CD14-positive monocyte (primary cell): Measurements from ENCODE around the gene PSMA6. TPM values are rescaled to one million over a fixed set of nuclear protein-coding genes. Genes with fewer than 3 reads are reported as not detected.
"Not testable (repeated sequence)": the region's sequence is repeated elsewhere in the genome, so short reads cannot be mapped to it uniquely, and the experiment has no call there.

ENCODE experiments used
- DNase-seq, 3 donors: peaks; one replicate each; pipeline ENCODE4 v3.0.0-alpha.2; 2011 to 2022
- H2AFZ ChIP-seq: 2 replicates; pipeline ENCODE4 v1.6.0; 2012; ENCODE audit warnings: mild to moderate bottlenecking, low read depth, low read length, inconsistent platforms; ENCODE audit not compliant: insufficient read depth, poor library complexity, severe bottlenecking
- H3K27ac ChIP-seq, 2 donors: 1 replicate in 1 of 2; 2 replicates in 1 of 2; pipeline ENCODE4 v1.5.1; 2012 to 2013; ENCODE audit warnings: low read length in 2 of 2, control low read depth in 1 of 2, inconsistent platforms in 1 of 2, low read depth in 1 of 2, mild to moderate bottlenecking in 1 of 2
- H3K27me3 ChIP-seq, 2 donors: one replicate each; pipeline versions ENCODE4 v1.6.0 to v1.6.1; 2011 to 2013; ENCODE audit warnings: low read length in 2 of 2; ENCODE audit not compliant: control insufficient read depth in 2 of 2, insufficient read depth in 2 of 2
- H3K36me3 ChIP-seq, 2 donors: replicated peaks in 1 of 2; 1 replicate in 1 of 2; 2 replicates in 1 of 2; pipeline versions ENCODE4 v1.5.1 to v1.6.1; 2012 to 2013; ENCODE audit warnings: low read length in 2 of 2, control low read depth in 1 of 2, inconsistent platforms in 1 of 2, mild to moderate bottlenecking in 1 of 2; ENCODE audit not compliant: insufficient read depth in 2 of 2, control insufficient read depth in 1 of 2
- H3K4me1 ChIP-seq, 2 donors: 1 replicate in 1 of 2; 2 replicates in 1 of 2; pipeline versions ENCODE4 v1.5.1 to v1.6.1; 2012 to 2013; ENCODE audit warnings: low read length in 2 of 2, control low read depth in 1 of 2, inconsistent platforms in 1 of 2, mild to moderate bottlenecking in 1 of 2, moderate library complexity in 1 of 2; ENCODE audit not compliant: insufficient read depth in 2 of 2, control insufficient read depth in 1 of 2
- H3K4me2 ChIP-seq: replicated peaks from 2 replicates; pipeline ENCODE3; 2012; ENCODE audit warnings: low read length, moderate library complexity, mild to moderate bottlenecking; ENCODE audit not compliant: poor library complexity, severe bottlenecking; ENCODE audit errors: extremely low read depth
- H3K4me3 ChIP-seq, 3 experiments: fragments of 200-600 bp in 1 of 3; sonication (generic) in 1 of 3; replicated peaks in 1 of 3; 1 replicate in 2 of 3; 2 replicates in 1 of 3; pipeline ENCODE4 v1.5.1; 2011 to 2013; ENCODE audit warnings: low read length in 3 of 3, mild to moderate bottlenecking in 3 of 3, control low read depth in 2 of 3, low read depth in 2 of 3, inconsistent platforms in 1 of 3, moderate library complexity in 1 of 3
- H3K79me2 ChIP-seq: 2 replicates; pipeline ENCODE4 v1.6.0; 2012; ENCODE audit warnings: mild to moderate bottlenecking, control low read depth, inconsistent platforms, low read length, moderate library complexity; ENCODE audit not compliant: insufficient read depth
- H3K9ac ChIP-seq: 2 replicates; pipeline ENCODE4 v1.6.0; 2017; ENCODE audit warnings: low read length, mild to moderate bottlenecking; ENCODE audit not compliant: insufficient read depth, poor library complexity, severe bottlenecking
- H3K9me3 ChIP-seq, 2 donors: replicated peaks in 1 of 2; 1 replicate in 1 of 2; 2 replicates in 1 of 2; pipeline versions ENCODE4 v1.5.1 to v1.6.1; 2012 to 2013; ENCODE audit warnings: low read length in 2 of 2, control low read depth in 1 of 2; ENCODE audit not compliant: control insufficient read depth in 1 of 2, insufficient read depth in 1 of 2
- H4K20me1 ChIP-seq: 2 replicates; pipeline ENCODE4 v1.6.0; 2012; ENCODE audit warnings: mild to moderate bottlenecking, low read length, control low read depth, moderate library complexity; ENCODE audit not compliant: insufficient read depth
- H3K27ac Mint-ChIP-seq, 7 donors: one replicate each; pipeline ENCODE4 v1.8.0; 2020; ENCODE audit warnings: mild to moderate bottlenecking in 7 of 7, mixed read lengths in 7 of 7, moderate library complexity in 6 of 7, inconsistent platforms in 2 of 7
- H3K27me3 Mint-ChIP-seq, 3 donors: one replicate each; pipeline ENCODE4 v1.8.0; 2021 to 2022; ENCODE audit warnings: low read depth in 3 of 3, mild to moderate bottlenecking in 3 of 3, mixed read lengths in 3 of 3, moderate library complexity in 3 of 3, inconsistent platforms in 1 of 3
- H3K36me3 Mint-ChIP-seq, 2 donors: one replicate each; pipeline ENCODE4 v1.8.0; 2020; ENCODE audit warnings: mixed read lengths in 2 of 2, inconsistent platforms in 1 of 2, mild to moderate bottlenecking in 1 of 2
- H3K4me1 Mint-ChIP-seq: one replicate; pipeline ENCODE4 v1.8.0; 2020; ENCODE audit warnings: mild to moderate bottlenecking, mixed read lengths
- H3K4me3 Mint-ChIP-seq, 2 donors: one replicate each; pipeline ENCODE4 v1.8.0; 2020; ENCODE audit warnings: mild to moderate bottlenecking in 2 of 2, mixed read lengths in 2 of 2, moderate library complexity in 1 of 2
- H3K9me3 Mint-ChIP-seq, 7 donors: one replicate each; pipeline ENCODE4 v1.8.0; 2020 to 2022; ENCODE audit warnings: mixed read lengths in 7 of 7, mild to moderate bottlenecking in 6 of 7, moderate library complexity in 6 of 7, inconsistent platforms in 2 of 7
- CTCF ChIP-seq: fragments of 200-600 bp; IDR thresholded peaks from one replicate; pipeline ENCODE4 v1.8.0; 2022; ENCODE audit warnings: antibody characterized with exemption, mild to moderate bottlenecking
- WGBS: methylation state at CpG from one replicate; pipeline ENCODE4 v1.1.5; 2013; ENCODE audit warnings: missing lambda C conversion rate; ENCODE audit not compliant: insufficient coverage; 5-methylcytosine and 5-hydroxymethylcytosine counted together
- intact Hi-C, 2 donors: fragments of 100-400 bp; cut with micrococcal nuclease; formaldehyde crosslinking; loops; one replicate each; pipeline versions ENCODE4 v1.15.0 to v1.15.1; 2023
- polyA plus RNA-seq, 3 donors: library from polyadenylated mRNA; depleted of rRNA in 1 of 3; unstranded in 2 of 3; stranded (reverse) in 1 of 3; fragments of 300-500 nt in 2 of 3; fragments of >200 nt in 1 of 3; fragmentation: Illumina TruSeq in 2 of 3; gene quantifications; 1 replicate in 2 of 3; 2 replicates in 1 of 3; pipeline ENCODE4 v1.2.3, GENCODE V29; 2012 to 2021

PSMA6 gene
- polyA plus RNA-seq, 3 donors: 144 to 572 (median 480) TPM

DNA sequence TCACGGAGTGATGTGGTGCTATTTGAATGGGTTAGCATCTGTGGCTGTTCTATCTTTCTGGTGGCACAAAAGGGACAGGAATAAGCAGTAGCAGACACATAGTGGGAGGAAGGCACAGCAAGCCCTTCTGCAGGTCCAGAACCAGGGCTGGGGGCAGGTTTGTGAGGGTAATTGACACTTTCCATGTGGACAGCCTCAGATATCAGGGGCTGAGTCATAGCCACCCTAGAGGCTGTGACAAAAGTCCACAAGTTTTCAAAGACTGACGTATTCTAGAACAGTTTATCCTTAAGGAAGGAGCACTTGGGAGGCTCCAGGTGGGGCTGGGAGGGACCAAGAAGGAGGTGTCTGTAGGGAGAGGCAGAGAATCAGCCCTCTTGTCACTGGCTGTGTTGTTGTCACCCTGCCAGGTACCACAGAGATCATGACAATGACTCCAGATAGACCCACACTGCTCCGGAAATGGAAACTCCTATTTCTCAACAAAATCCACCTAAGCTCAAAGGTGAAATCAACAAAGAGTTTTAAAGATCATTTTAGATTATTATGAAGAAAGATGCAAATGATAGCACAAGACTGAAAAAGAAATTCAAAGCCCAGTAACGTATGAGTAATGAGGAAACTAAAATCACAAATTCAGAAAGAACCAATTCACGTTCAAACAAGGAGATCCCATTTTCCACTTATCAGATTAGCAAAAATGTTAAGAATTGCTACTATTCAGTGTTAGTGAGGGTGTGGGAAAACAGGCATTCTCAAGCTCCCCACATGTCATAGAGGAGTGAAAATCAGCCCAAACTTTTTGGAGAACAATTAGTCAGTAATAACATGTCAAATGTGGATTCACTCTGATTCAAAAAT, 64.0 kb downstream of the PSMA6 start:
- peaks cover 0 to 2% (median 0%) of the 10 kb centered on the region in 7 donors for H3K9me3 Mint-ChIP-seq
- no peaks in the 10 kb centered on the region for H3K36me3 Mint-ChIP-seq
- Histone ChIP-seq H3K27me3 (no peaks in the 10 kb centered on the region), H3K9ac (no peak overlapping the region), H3K36me3 (no peaks in the 10 kb centered on the region), H3K79me2 (no peaks in the 10 kb centered on the region), H2AFZ (no peak overlapping the region), H3K9me3 (no peaks in the 10 kb centered on the region), H3K4me1 (peaks cover 25 to 27% of the 10 kb centered on the region in 2 donors), H4K20me1 (no peaks in the 10 kb centered on the region), H3K27ac (no peak overlapping the region), H3K4me2 (no peak overlapping the region), H3K4me3 (no peak overlapping the region)
- no peak for TF ChIP-seq CTCF
- no peak overlapping the region for H3K4me3 Mint-ChIP-seq
- H3K27me3 Mint-ChIP-seq: peaks cover 0 to 2% (median 2%) of the 10 kb centered on the region in 3 donors
- DNase-seq: peak in 1 of 3 donors; percentile 26
- 90% methylated on average over 2 of the region's 5 CpGs for WGBS
- H3K4me1 Mint-ChIP-seq: peaks cover 34% of the 10 kb centered on the region
- H3K27ac Mint-ChIP-seq: peak overlapping the region in 1 of 7 donors; percentile 53
- intact Hi-C loops: no loop called here

DNA sequence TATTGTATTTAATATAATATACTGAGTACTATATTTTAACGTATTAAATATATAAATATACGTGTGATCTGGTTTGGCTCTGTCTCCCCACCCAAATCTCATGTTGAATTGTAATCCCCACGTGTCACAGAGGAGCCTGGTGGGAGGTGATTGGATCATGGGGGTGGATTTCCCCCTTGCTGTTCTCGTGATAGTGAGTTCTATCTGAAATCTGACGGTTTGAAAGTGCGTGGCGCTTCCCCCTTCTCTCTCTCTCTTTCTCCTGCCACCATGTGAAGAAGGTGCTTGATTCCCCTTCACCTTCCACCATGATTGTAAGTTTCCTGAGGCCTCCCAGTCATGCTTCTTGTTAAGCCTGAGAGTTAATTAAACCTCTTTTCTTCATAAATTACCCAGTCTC, 67.5 kb downstream of the PSMA6 start:
- peak overlapping the region in 4 of 7 donors; percentile 46 to 54 (median 53) for H3K27ac Mint-ChIP-seq
- not testable (repeated sequence) for H3K27me3 ChIP-seq, H3K4me2 ChIP-seq, H4K20me1 ChIP-seq, H3K79me2 ChIP-seq, H3K9me3 ChIP-seq, H3K36me3 ChIP-seq, H3K4me1 ChIP-seq, DNase-seq, H3K36me3 Mint-ChIP-seq, H3K4me3 ChIP-seq, H2AFZ ChIP-seq, H3K27ac ChIP-seq, H3K9ac ChIP-seq, H3K27me3 Mint-ChIP-seq, H3K9me3 Mint-ChIP-seq, H3K4me3 Mint-ChIP-seq
- intact Hi-C loops: loop anchor here in 1 of 2 donors (10.0 kb wide), 1 partner anchor 75 kb away; no protein-coding TSS in a partner anchor
- no CpG with 5 or more reads among the region's 7 CpGs for WGBS
- H3K4me1 Mint-ChIP-seq: peaks cover 10% of the 10 kb centered on the region
